ENCODE results near the gene LMOD1.
A peak's percentile ranks its signal among the peaks of the same experiment; 100 is the strongest.
"Not testable (repeated sequence)": the region's sequence is repeated elsewhere in the genome, so short reads cannot be mapped to it uniquely, and the experiment has no call there.

LMOD1 gene

GRCh38 chr1:201946224-201946908, at the start of gene LMOD1:
TSS of gene LMOD1 (minus strand) at chr1:201946548. CDS start at chr1:201946340, 208 bp downstream.
- no peak for DNase-seq

GRCh38 chr1:201990427-201990826, 44.1 kb upstream of the LMOD1 start:
- no peak for DNase-seq

DNA sequence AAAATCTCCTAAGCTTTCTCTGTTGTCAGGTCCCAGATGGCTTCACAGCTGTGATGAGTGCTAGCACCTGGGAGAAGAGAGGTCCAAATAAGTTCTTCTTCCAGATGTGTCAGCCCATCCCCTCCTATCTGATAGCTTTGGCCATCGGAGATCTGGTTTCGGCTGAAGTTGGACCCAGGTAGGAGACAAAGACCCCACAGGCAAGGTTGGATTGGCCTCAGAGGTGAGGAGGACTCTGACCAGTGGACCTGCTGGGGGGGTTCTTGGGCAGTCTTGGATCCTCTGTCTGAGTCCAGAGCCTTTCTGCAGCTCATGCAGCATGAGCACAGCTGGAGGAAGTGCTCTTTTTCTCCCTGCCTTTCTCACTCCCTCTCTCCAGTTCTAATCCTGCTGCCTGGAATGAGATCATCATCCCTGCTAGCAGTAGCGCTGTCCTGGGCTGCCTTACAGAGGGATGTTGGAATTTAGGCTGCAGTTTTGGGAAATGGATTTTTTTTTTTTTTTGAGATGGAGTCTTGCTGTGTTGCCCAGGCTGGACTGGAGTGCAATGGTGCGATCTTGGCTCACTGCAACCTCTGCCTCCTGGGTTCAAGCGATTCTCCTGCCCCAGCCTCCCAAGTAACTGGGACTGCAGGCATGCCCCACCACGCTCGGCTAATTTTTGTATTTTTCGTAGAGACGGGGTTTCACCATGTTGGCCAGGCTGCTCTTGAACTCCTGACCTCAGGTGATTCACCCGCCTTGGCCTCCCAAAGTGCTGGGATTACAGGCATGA, 43.2 kb upstream of the LMOD1 start:
- no peak for DNase-seq

- no peak for DNase-seq
Observed at GRCh38 chr1:201988601-201989000, 42.3 kb upstream of the LMOD1 start.

DNA sequence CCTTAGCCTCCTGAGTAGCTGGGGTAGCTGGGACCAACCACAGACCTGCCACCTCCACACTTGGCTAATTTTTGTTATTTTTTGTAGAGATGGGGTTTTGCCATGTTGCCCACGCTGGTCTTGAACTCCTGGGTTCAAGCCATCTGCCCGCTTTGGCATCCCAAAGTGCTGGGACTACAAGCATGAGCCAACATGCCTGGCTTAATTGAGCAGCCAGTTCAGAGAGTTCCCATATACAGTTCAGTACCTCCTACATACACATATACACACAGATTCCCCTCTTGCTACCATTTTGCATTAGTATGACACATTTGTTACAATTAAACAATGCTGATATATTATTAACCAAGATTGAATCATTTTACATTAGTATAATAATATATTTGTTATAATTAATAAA, 39.0 kb upstream of the LMOD1 start:
- no peak for DNase-seq

GRCh38 chr1:201984446-201984845, 38.1 kb upstream of the LMOD1 start:
- no peak for DNase-seq

GRCh38 chr1:201983380-201983805, 37.0 kb upstream of the LMOD1 start:
- no peak for DNase-seq

GRCh38 chr1:201982623-201983379, 36.5 kb upstream of the LMOD1 start, which contains the start of gene RNPEP:
TSS of gene RNPEP (plus strand) at chr1:201982648. CDS start at chr1:201982667, 19 bp downstream.
- peak; percentile 59 for DNase-seq

- DNase-seq = peak; percentile 77
Observed at GRCh38 chr1:201982082-201982622, 35.8 kb upstream of the LMOD1 start.

DNA sequence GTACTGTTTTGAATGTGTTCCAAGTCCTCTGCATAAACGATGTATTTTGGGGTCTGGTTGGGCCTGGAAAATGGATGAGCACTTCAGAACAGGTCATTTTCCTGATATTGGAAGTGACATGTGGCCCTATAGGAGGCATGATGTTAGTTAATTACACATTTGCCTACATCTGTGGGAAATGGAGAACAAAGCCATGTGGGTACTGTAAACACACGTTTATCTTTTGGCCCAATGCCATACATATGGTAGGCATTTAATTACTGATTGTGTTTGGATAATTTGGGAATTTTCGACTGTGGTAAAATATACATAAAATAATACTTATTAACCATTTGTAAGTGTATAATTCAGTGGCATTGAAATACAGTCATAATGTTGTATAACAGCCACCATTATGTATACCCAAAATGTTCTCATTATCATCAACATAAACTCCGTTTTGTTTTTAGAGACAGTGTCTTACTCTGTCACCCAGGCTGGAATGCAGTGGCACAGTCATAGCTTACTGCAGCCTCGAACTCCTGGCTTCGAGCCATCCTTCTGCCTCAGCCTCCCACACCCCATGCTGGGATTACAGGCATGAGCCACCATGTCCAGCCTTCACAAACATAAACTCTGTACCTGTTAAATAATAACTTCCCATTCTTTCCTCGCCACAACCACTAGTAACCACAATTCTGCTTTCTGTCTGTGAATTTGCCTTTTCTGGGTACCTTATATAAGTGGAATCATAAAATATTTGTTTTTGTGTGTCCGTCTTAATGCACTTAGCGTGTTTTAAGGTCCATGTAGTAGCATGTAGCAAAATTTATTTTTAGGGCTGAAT, 24.2 kb upstream of the LMOD1 start:
- DNase-seq = no peak

DNA sequence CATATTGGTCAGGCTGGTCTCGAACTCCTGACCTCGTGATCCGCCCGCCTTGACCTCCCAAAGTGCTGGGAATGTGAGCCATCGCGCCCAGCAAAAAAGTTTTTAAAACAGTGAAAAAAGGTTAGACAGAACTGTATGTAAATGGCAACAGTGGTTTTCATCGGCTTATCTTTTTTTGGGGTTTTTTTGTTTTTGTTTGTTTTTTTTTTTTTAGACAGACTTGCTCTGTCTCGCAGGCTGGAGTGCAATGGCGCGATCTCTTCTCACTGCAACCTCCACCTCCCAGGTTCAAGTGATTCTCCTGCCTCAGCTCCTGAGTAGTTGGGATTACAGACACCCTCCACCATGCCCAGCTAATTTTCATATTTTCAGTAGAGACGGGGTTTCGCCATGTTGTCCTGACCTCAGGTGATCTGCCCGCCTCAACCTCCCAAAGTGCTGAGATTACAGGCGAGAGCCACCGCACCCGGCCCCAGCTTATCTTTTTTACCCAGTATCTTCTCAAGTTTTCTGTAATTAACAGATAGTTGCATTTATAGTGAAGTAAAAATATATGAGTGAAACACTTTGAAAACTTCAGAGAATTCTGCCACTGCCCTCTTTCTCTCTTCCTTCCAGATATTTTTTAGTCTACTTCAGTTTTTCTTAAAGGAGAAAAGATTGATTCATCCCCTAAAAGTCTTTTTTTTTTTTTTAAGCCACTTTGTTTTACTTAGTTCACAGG, 22.0 kb upstream of the LMOD1 start:
- DNase-seq = no peak

DNA sequence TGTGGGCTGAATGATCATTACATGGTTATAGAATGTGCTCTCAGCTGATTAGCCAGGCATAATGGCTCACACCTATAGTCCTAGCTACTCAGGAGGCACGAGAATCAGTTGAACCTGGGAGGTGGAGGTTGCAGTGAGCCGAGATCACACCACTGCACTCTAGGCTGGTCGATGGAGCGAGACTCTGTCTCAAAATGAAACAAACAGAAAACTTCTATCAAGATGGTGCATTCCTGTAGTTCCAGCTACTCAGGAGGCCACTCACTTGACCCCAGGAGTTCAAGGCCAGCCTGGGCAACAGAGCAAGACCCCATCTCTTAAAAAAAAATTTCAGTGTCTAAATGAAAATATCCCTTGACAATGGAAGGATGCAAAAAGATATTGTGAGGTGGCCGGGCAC, 19.8 kb upstream of the LMOD1 start:
- DNase-seq = no peak

DNA sequence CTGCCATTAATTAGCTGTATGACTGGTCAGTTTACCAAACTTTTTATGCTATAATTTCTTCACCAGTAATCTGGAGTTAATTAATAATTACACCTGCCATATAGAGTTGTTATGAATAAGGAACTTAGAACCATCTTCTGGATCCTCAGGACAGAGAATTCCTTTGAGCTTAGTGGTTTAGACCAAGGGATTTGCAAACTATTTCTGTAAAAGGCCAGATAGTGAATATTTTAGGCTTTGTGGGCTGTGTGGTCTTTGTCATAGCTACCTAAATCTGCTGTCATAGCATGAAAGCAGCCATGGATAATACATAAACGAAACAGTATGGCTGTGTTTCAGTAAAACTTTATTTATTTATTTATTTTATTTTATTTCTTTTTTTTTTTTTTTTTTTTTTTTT, 17.9 kb upstream of the LMOD1 start:
- DNase-seq = no peak

- DNase-seq = not testable (repeated sequence)
Observed at GRCh38 chr1:201962382-201962781, 16.0 kb upstream of the LMOD1 start.

- DNase-seq = no peak
Observed at GRCh38 chr1:201958348-201958747, 12.0 kb upstream of the LMOD1 start.

DNA sequence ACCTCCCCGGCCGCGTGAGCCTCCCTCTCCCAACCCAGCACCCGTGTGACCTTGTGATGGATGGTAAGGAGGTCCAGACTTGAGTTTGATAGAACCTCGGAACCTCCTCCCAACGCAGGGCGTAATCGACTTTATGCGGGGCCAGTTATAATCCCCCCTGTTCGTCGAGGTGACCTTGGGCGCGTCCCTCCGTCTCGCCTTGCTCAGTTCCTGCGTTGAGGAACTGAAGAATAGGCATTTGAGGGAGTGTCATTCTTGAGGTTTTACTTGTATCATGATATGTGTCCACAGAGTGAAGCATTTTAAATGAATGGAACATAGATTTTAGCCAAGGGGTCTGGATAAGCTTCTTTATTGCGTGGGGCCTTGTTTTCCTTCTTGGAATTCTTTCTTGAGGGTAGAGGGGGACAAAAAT, 9.4 kb upstream of the LMOD1 start:
- DNase-seq = no peak

DNA sequence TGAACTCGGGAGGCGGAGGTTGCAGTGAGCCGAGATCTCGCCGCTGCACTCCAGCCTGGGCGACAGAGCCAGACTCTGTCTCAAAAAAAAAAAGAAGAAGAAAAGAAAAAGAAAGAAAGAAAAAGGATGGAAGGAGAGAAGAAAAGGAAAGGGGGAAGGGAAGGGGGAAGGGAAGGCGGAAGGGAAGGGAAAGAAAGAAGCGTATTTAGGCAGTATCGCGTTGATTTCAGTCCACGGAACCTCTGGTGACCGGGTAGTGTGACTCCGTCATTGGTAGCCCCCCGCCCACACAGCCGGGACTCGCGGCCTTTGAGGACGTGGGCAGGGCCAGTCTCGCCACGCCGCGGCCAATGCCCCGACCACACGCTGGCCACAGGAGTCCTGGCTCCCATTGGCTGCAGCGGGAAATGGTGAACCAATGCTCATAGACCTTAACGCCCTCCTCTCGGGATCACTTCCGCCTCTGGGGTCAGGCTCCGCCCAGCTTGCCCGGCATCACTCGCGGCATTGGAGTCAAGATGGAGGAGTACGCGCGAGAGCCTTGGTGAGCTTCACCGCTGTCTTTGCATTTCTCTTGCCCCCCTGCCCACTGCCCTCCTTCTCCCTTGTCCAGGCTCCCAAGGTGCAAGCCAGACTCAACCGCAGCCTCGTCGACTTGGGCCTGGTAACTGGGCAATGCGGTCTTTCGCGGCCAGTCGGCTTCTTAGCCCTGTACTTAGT, 8.8 kb upstream of the LMOD1 start, which contains the start of gene TIMM17A:
Gene TIMM17A, plus strand, starts transcription at position 495 of the 720 bp plus-strand sequence. Its CDS starts 24 bp downstream, at position 519.
- peak; percentile 93 for DNase-seq

DNA sequence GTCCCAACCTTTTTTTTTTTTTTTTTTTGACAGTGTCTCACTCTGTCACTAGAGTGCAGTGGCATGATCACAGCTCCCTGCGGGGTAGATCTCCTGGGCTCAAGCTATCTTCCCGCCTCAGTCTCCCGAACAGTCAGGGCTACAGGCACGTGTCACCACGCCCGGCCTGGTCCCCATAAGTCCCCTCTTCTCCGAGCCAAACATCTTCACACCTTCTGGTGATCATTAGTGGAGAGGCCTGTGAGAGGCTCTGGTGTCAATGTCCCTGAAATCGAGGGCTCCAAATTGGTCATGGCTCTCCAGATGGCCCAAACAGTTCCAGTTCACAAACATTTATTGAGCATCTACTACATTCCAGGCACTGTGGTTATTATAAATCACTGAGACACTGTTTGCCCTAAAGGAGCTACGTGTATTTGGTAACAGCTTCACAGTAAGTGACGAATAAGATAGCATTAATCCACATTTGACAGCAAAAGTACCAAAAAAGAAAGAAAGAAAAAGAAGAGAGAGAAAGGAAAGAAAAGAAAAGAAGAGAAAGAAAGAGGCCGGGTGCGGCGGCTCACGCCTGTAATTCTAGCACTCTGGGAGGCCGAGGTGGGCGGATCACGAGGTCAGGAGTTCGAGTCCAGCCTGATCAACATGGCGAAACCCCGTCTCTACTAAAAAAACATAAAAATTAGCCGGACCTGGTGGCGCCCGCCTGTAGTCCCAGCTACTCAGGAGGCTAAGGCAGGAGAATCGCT, 8.1 kb upstream of the LMOD1 start:
- DNase-seq = peak; percentile 10

GRCh38 chr1:201949491-201949890, 3.1 kb upstream of the LMOD1 start:
- no peak for DNase-seq

DNA sequence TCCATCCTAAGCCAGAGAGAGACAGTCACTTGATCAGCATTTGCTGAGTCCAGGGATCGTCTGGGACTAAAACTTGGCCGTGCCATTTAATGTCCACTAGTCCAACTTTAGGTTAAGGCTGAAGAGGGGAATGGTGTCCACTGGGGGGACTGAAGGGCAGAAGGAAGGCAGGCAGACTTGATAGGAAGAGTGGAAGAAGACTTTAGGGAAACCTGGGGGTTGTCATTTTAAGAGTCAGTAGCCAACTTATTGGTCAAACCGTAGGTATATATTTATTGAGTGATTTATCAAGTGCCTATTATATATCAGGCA, 1.3 kb upstream of the LMOD1 start:
- no peak for DNase-seq
